Liver (tissue), 9 donors: Measurements from ENCODE around the gene DHFR. TPM values are rescaled to one million over a fixed set of nuclear protein-coding genes. Genes with fewer than 3 reads are reported as not detected.

Experiments used
- DNase-seq: peaks from one replicate; pipeline ENCODE4 v3.0.0-alpha.2; 2017; ENCODE audit warnings: low spot score
- H3K27ac ChIP-seq, 2 donors: one replicate each; pipeline ENCODE4 v1.7.0; 2013; ENCODE audit warnings: inconsistent platforms in 2 of 2, low read length in 2 of 2, control low read depth in 1 of 2, low read depth in 1 of 2, mild to moderate bottlenecking in 1 of 2
- H3K27me3 ChIP-seq, 4 donors: one replicate each; pipeline versions ENCODE4 v1.6.1 to v1.7.0; 2013; ENCODE audit warnings: low read length in 3 of 4, inconsistent platforms in 1 of 4, mild to moderate bottlenecking in 1 of 4, moderate library complexity in 1 of 4; ENCODE audit not compliant: control insufficient read depth in 4 of 4, insufficient read depth in 4 of 4
- H3K36me3 ChIP-seq, 4 donors: one replicate each; pipeline versions ENCODE4 v1.6.1 to v1.7.0; 2013; ENCODE audit warnings: low read length in 3 of 4, mild to moderate bottlenecking in 3 of 4, low read depth in 1 of 4, moderate library complexity in 1 of 4; ENCODE audit not compliant: control insufficient read depth in 4 of 4, insufficient read depth in 3 of 4
- H3K4me1 ChIP-seq, 4 donors: one replicate each; pipeline versions ENCODE4 v1.6.1 to v1.7.0; 2013; ENCODE audit warnings: low read length in 3 of 4, mild to moderate bottlenecking in 3 of 4, moderate library complexity in 1 of 4; ENCODE audit not compliant: control insufficient read depth in 4 of 4, insufficient read depth in 4 of 4
- H3K4me3 ChIP-seq, 3 donors: one replicate each; pipeline versions ENCODE4 v1.6.1 to v1.7.0; 2013; ENCODE audit warnings: low read length in 3 of 3, control low read depth in 1 of 3, low read depth in 1 of 3, mild to moderate bottlenecking in 1 of 3
- H3K9ac ChIP-seq, 2 donors: one replicate each; pipeline ENCODE4 v1.7.0; 2013; ENCODE audit warnings: low read length in 2 of 2, mild to moderate bottlenecking in 2 of 2, moderate library complexity in 2 of 2, control low read depth in 1 of 2, low read depth in 1 of 2
- H3K9me3 ChIP-seq, 4 donors: one replicate each; pipeline versions ENCODE4 v1.6.1 to v1.7.0; 2013; ENCODE audit warnings: low read length in 3 of 4; ENCODE audit not compliant: control insufficient read depth in 4 of 4
- EGR1 ChIP-seq, 2 donors: IDR thresholded peaks; 2 replicates each; pipeline ENCODE4 v1.6.1; 2016 to 2018; ENCODE audit warnings: antibody characterized with exemption in 2 of 2, low read depth in 2 of 2
- FOXA1 ChIP-seq: IDR thresholded peaks from 2 replicates; pipeline ENCODE4 v1.6.1; 2016; ENCODE audit warnings: antibody characterized with exemption
- FOXA2 ChIP-seq: IDR thresholded peaks from 2 replicates; pipeline ENCODE4 v1.6.1; 2016; ENCODE audit warnings: antibody characterized with exemption
- GABPA ChIP-seq, 2 donors: IDR thresholded peaks in 1 of 2; conservative IDR thresholded peaks in 1 of 2; 2 replicates each; pipeline ENCODE4 v1.6.1; 2016; ENCODE audit warnings: antibody characterized with exemption in 2 of 2, mild to moderate bottlenecking in 1 of 2, moderate library complexity in 1 of 2
- HNF4A ChIP-seq, 2 donors: conservative IDR thresholded peaks; 2 replicates each; pipeline ENCODE4 v1.6.1; 2016; ENCODE audit warnings: antibody characterized with exemption in 2 of 2, mild to moderate bottlenecking in 2 of 2
- HNF4G ChIP-seq: IDR thresholded peaks from 2 replicates; pipeline ENCODE4 v1.6.1; 2016; ENCODE audit warnings: antibody characterized with exemption
- JUND ChIP-seq, 2 donors: IDR thresholded peaks; 2 replicates each; pipeline ENCODE4 v1.6.1; 2016; ENCODE audit warnings: antibody characterized with exemption in 2 of 2
- NR2F2 ChIP-seq: IDR thresholded peaks from 2 replicates; pipeline ENCODE4 v1.6.1; 2016; ENCODE audit warnings: antibody characterized with exemption
- RAD21 ChIP-seq, 2 donors: IDR thresholded peaks; 2 replicates each; pipeline ENCODE4 v1.6.1; 2016; ENCODE audit warnings: antibody characterized with exemption in 2 of 2, mild to moderate bottlenecking in 2 of 2
- RXRA ChIP-seq, 2 donors: IDR thresholded peaks; 2 replicates each; pipeline ENCODE4 v1.6.1; 2017 to 2018; ENCODE audit warnings: antibody characterized with exemption in 2 of 2, mild to moderate bottlenecking in 1 of 2
- SP1 ChIP-seq: IDR thresholded peaks from 2 replicates; pipeline ENCODE4 v1.6.1; 2018; ENCODE audit warnings: antibody characterized with exemption, mild to moderate bottlenecking
- TAF1 ChIP-seq: conservative IDR thresholded peaks from 2 replicates; pipeline ENCODE4 v1.6.1; 2016; ENCODE audit warnings: antibody characterized with exemption, mild to moderate bottlenecking
- YY1 ChIP-seq: IDR thresholded peaks from 2 replicates; pipeline ENCODE4 v1.6.1; 2016; ENCODE audit warnings: antibody characterized with exemption, mild to moderate bottlenecking
- WGBS: extraction: QIAGEN DNeasy Blood & Tissue Kit; methylation state at CpG from one replicate; pipeline ENCODE4 v1.1.7; 2013; 5-methylcytosine and 5-hydroxymethylcytosine counted together
- polyA plus RNA-seq, 2 donors: library from polyadenylated mRNA; stranded (reverse) in 1 of 2; unstranded in 1 of 2; fragments of 200-250 nt in 1 of 2; fragments of >200 nt in 1 of 2; fragmentation: Nextera tagmentation in 1 of 2; extraction: Ambion mirVana in 1 of 2; gene quantifications; one replicate each; pipeline versions ENCODE4 v1.2.1 to v1.2.3, GENCODE V29; 2013 to 2015
- total RNA-seq, 2 donors: library from RNA; depleted of rRNA; stranded (reverse); fragments of >200 nt; gene quantifications; one replicate each; pipeline ENCODE4 v1.2.3, GENCODE V29; 2014
- TF ChIP-seq, protein P1 (sequence below): fragments of 150-350 bp; IDR thresholded peaks from 2 replicates; pipeline ENCODE4 v1.5.1; 2017; ENCODE audit warnings: improper control_type of control experiment, low read depth, low read length; ENCODE audit not compliant: missing input control
- TF ChIP-seq, protein P2 (sequence below): IDR thresholded peaks from 2 replicates; pipeline ENCODE4 v1.6.1; 2016; ENCODE audit warnings: antibody characterized with exemption
- TF ChIP-seq, protein P3 (sequence below): IDR thresholded peaks from 2 replicates; pipeline ENCODE4 v1.6.1; 2016; ENCODE audit warnings: antibody characterized with exemption, mild to moderate bottlenecking
- TF ChIP-seq, protein P4 (sequence below): IDR thresholded peaks from 2 replicates; pipeline ENCODE4 v1.6.1; 2016; ENCODE audit warnings: antibody characterized with exemption
- TF ChIP-seq, protein P5 (sequence below): IDR thresholded peaks from 2 replicates; pipeline ENCODE4 v1.6.1; 2016; ENCODE audit warnings: antibody characterized with exemption
- donor health status: healthy.
- donor health status: healthy.
- donor health status: healthy.
- donor health status: healthy.
- donor health status: healthy.

Gene DHFR
- total and polyA plus RNA-seq, 4 donors: 8.9 to 57.7 (median 13.4) TPM

DNA sequence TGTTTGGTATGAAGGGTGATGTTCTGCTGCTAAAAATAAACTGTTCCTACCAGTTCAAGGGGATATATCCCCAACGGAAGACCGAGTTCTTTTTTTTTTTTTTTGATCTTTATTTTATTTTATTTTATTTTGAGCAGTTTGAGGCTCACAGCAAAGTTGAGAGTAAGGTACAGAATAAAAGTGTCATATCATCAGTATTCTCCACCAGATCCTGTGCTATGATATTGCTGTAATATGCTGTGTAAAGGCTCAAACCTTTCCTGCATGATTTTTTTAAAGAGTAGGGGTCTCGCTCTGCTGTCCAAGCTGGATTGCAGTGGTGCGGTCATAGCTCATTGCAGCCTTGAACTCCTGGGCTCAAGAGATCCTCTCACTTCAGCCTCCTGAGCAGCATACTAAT, 34.8 kb upstream of the DHFR start (continued):
- TF ChIP-seq, protein P1, sequence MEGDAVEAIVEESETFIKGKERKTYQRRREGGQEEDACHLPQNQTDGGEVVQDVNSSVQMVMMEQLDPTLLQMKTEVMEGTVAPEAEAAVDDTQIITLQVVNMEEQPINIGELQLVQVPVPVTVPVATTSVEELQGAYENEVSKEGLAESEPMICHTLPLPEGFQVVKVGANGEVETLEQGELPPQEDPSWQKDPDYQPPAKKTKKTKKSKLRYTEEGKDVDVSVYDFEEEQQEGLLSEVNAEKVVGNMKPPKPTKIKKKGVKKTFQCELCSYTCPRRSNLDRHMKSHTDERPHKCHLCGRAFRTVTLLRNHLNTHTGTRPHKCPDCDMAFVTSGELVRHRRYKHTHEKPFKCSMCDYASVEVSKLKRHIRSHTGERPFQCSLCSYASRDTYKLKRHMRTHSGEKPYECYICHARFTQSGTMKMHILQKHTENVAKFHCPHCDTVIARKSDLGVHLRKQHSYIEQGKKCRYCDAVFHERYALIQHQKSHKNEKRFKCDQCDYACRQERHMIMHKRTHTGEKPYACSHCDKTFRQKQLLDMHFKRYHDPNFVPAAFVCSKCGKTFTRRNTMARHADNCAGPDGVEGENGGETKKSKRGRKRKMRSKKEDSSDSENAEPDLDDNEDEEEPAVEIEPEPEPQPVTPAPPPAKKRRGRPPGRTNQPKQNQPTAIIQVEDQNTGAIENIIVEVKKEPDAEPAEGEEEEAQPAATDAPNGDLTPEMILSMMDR: no peak

DNA sequence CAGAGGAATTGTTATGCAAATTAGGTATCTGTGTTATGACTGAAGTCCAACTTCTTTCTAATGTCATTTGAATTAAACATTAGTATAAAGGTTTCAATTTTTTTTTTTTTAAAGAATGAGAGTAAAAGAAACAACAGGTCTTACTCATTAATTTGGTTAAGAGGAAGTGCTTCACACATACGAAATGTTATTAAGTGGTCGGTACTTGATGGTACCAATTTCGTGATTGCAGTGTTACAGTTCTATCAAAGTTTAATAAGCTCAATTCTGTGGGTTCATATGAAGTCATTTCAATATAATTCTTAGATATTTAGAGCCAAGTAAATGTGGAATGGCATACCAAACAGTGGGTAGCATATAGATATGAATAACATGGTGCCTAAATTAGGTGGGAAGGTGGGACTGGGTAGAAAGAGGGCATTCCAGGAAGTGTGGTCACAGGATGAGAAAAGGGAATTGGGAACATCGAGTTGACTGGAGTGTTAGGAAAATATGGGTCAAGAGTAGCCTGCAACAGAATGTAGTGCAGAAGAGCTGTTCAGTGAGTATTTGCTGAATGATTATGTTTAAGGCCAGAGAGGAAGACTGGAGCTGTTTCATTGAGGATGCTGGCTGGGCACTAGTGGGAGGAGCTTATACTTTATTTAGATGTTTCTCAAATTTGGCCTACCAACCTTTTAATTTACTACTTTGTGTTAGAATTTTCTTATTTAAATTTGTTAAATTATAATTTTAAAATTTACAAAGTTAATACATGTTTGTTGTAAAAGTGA, 34.1 kb upstream of the DHFR start:
- Histone ChIP-seq H3K4me3 (no peak overlapping the region), H3K4me1 (no peaks in the 10 kb centered on the region), H3K27ac (no peak overlapping the region), H3K27me3 (no peaks in the 10 kb centered on the region), H3K9me3 (no peaks in the 10 kb centered on the region), H3K9ac (no peak overlapping the region), H3K36me3 (peaks cover 0 to 3% (median 0%) of the 10 kb centered on the region in 4 donors)
- no peak for DNase-seq
- TF ChIP-seq YY1 (no peak), JUND (IDR thresholded peaks at IDR 0.05) (no peak), NR2F2 (no peak), FOXA1 (no peak), HNF4G (no peak), GABPA (IDR thresholded peaks at IDR 0.05 in 1 of 2, conservative IDR thresholded peaks at IDR 0.05 in 1 of 2) (no peak), SP1 (no peak), RAD21 (IDR thresholded peaks at IDR 0.05) (no peak), FOXA2 (no peak), TAF1 (no peak), RXRA (IDR thresholded peaks at IDR 0.05) (no peak), EGR1 (IDR thresholded peaks at IDR 0.05; ENCODE audit: low read depth in 2 of 2) (no peak), HNF4A (conservative IDR thresholded peaks at IDR 0.05) (no peak)
- TF ChIP-seq, protein P1: no peak
- TF ChIP-seq, protein P2, sequence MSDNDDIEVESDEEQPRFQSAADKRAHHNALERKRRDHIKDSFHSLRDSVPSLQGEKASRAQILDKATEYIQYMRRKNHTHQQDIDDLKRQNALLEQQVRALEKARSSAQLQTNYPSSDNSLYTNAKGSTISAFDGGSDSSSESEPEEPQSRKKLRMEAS: no peak
- TF ChIP-seq, protein P3, sequence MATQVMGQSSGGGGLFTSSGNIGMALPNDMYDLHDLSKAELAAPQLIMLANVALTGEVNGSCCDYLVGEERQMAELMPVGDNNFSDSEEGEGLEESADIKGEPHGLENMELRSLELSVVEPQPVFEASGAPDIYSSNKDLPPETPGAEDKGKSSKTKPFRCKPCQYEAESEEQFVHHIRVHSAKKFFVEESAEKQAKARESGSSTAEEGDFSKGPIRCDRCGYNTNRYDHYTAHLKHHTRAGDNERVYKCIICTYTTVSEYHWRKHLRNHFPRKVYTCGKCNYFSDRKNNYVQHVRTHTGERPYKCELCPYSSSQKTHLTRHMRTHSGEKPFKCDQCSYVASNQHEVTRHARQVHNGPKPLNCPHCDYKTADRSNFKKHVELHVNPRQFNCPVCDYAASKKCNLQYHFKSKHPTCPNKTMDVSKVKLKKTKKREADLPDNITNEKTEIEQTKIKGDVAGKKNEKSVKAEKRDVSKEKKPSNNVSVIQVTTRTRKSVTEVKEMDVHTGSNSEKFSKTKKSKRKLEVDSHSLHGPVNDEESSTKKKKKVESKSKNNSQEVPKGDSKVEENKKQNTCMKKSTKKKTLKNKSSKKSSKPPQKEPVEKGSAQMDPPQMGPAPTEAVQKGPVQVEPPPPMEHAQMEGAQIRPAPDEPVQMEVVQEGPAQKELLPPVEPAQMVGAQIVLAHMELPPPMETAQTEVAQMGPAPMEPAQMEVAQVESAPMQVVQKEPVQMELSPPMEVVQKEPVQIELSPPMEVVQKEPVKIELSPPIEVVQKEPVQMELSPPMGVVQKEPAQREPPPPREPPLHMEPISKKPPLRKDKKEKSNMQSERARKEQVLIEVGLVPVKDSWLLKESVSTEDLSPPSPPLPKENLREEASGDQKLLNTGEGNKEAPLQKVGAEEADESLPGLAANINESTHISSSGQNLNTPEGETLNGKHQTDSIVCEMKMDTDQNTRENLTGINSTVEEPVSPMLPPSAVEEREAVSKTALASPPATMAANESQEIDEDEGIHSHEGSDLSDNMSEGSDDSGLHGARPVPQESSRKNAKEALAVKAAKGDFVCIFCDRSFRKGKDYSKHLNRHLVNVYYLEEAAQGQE: no peak
- TF ChIP-seq, protein P4, sequence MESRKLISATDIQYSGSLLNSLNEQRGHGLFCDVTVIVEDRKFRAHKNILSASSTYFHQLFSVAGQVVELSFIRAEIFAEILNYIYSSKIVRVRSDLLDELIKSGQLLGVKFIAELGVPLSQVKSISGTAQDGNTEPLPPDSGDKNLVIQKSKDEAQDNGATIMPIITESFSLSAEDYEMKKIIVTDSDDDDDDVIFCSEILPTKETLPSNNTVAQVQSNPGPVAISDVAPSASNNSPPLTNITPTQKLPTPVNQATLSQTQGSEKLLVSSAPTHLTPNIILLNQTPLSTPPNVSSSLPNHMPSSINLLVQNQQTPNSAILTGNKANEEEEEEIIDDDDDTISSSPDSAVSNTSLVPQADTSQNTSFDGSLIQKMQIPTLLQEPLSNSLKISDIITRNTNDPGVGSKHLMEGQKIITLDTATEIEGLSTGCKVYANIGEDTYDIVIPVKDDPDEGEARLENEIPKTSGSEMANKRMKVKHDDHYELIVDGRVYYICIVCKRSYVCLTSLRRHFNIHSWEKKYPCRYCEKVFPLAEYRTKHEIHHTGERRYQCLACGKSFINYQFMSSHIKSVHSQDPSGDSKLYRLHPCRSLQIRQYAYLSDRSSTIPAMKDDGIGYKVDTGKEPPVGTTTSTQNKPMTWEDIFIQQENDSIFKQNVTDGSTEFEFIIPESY: no peak
- TF ChIP-seq, protein P5, sequence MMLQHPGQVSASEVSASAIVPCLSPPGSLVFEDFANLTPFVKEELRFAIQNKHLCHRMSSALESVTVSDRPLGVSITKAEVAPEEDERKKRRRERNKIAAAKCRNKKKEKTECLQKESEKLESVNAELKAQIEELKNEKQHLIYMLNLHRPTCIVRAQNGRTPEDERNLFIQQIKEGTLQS: no peak
- 88% methylated on average over 4 of the region's 4 CpGs for WGBS
